Stimulated activated memory B cell treated with anti-CD40 and anti-IgM and Interleukin-4, amounts not matched to agents 10 μg/mL and 1 μg/mL and 100 μg/mL, for 72 hours (primary cell): ENCODE measurements around the gene AUTS2.

Experiments
- ATAC-seq: fragments of 150-1000 bp; cut with Tn5 transposase; 2 replicates; pipeline ENCODE4 v1.10.0; 2021
- H3K27ac Mint-ChIP-seq: one replicate; pipeline ENCODE4 v1.8.0; 2022; ENCODE audit warnings: mild to moderate bottlenecking, mixed read lengths
- H3K27me3 Mint-ChIP-seq: one replicate; pipeline ENCODE4 v1.8.0; 2022; ENCODE audit warnings: mixed read lengths
- H3K36me3 Mint-ChIP-seq: one replicate; pipeline ENCODE4 v1.8.0; 2022; ENCODE audit warnings: mixed read lengths
- H3K4me1 Mint-ChIP-seq: one replicate; pipeline ENCODE4 v1.8.0; 2022; ENCODE audit warnings: mixed read lengths
- H3K4me3 Mint-ChIP-seq: one replicate; pipeline ENCODE4 v1.8.0; 2022; ENCODE audit warnings: mild to moderate bottlenecking, moderate library complexity, mixed read lengths
- H3K9me3 Mint-ChIP-seq: one replicate; pipeline ENCODE4 v1.8.0; 2022; ENCODE audit warnings: mixed read lengths

The AUTS2 gene

DNA sequence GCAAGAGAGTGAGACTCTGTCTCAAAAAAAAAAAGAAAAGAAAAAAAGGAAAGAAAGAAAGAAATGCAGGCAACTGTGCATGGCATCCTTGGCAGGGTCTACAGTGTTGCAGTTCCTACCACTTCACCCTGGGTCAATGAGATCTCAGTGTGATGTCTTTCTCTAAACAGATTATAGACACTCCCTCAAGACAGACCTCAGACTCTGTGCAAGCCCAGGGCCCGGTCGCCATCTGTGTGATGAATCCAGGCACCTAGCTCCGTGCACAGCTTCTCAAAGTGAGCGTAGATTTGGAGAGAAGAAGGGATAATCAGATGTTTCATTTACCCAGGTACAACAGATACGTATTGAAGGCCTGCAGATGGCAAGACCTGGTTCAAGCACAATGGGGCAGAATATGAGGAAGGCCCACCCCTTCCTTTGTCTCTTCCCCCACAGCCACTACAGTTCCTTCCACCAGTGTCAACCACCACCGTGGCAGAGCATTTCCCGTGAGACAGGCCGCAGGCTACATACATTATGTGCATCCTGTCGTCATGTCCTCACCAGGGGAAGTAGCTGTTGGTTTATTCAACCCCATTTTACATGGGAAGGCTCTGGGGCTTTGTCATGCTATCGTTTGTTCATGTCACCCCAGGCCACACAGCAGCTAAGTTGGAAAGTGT is 1062.0 kb downstream of the AUTS2 start:
- Mint-ChIP-seq H3K27me3 (no peaks in the 10 kb centered on the region), H3K27ac (no peak overlapping the region), H3K9me3 (no peaks in the 10 kb centered on the region), H3K4me1 (no peaks in the 10 kb centered on the region), H3K4me3 (no peak overlapping the region), H3K36me3 (peaks cover 19% of the 10 kb centered on the region)
- no peak for ATAC-seq

DNA sequence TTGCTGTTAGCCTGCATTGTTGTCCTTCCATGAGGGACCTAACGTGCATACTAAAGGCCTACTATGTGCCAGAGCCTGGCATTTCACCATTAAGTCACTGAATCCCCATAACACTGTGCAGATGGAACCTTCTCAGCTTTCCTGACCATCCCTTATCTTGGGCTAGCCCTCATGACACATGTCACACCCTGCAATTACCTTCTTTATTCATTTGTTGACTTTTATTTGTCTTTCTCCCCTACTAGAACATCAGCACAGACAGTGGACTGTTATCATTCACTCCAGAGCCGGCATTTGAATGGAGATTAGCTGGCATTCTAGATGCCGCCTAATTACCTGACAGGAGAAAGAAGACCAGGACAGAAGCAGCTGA is 1062.5 kb downstream of the AUTS2 start:
- Mint-ChIP-seq H3K36me3 (peaks cover 19% of the 10 kb centered on the region), H3K4me3 (no peak overlapping the region), H3K27me3 (no peaks in the 10 kb centered on the region), H3K9me3 (no peaks in the 10 kb centered on the region), H3K27ac (no peak overlapping the region), H3K4me1 (no peaks in the 10 kb centered on the region)
- ATAC-seq = peak; percentile 16

DNA sequence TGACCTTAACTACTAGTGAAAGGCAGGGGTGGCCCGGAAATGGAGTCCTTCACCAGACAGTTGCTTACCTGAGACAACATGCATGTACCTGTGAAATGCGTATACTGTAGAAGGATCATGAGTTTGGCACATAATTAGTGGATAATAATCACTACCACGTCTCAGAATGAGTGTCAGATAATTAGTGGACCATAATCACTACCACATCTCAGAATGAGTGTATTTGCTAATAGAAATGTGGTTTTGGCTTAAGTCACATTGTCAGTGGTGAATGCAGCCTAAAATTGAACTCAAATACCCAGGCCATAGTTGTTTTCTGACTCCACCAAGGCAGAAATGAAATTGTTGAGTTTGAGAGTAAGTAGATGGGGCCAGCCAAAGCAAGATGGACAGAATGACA is 1065.4 kb downstream of the AUTS2 start:
- ATAC-seq = no peak
- H3K4me3 Mint-ChIP-seq = no peak overlapping the region
- H3K4me1 Mint-ChIP-seq = no peaks in the 10 kb centered on the region
- H3K27me3 Mint-ChIP-seq = no peaks in the 10 kb centered on the region
- no peaks in the 10 kb centered on the region for H3K9me3 Mint-ChIP-seq
- H3K36me3 Mint-ChIP-seq = peaks cover 19% of the 10 kb centered on the region
- no peak overlapping the region for H3K27ac Mint-ChIP-seq

DNA sequence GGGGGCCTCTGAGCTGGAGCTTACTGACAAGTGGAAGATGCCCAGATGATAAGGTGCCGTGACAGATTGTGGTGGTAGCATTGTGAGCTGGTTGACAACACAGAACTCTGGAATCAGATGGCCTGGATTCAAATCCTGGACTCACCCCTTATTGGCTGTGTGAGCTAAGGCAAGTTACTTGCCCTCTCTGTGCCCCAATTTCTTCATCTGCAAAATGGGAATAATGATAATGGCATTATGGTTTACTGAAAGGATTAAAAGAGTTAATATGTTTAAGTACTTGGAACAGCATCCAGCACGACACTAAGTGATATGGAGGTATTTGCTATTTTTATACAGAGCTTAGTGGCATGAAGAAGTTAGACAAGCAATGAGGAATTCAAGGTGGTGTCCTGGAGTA is 1067.7 kb downstream of the AUTS2 start:
- H3K27ac Mint-ChIP-seq = no peak overlapping the region
- H3K4me3 Mint-ChIP-seq = no peak overlapping the region
- no peaks in the 10 kb centered on the region for H3K9me3 Mint-ChIP-seq

DNA sequence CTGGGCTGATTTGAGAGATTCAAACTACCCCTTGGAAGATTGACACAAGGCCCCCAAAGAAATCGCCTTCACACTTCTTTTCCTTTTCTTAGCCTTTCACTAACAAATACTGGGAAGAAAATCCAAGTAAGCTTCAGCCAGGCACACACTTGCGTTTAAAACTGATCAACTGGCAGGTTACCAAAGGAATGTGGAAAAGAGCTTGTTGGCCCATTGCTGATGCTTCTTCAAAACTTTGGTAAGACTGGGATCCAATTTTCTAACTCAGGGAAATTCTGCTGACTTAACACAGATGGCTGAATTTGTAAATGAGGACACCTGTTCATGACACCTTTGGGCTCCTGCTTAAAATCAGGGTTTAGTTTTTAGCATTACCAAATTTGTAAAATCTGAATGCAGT is 1069.1 kb downstream of the AUTS2 start:
- ATAC-seq = no peak
- Mint-ChIP-seq H3K36me3 (peaks cover 6% of the 10 kb centered on the region), H3K4me1 (no peaks in the 10 kb centered on the region), H3K9me3 (no peaks in the 10 kb centered on the region), H3K27ac (no peak overlapping the region), H3K27me3 (no peaks in the 10 kb centered on the region), H3K4me3 (no peak overlapping the region)

More for the DNA sequence above, 1067.7 kb downstream of the AUTS2 start:
- no peaks in the 10 kb centered on the region for H3K27me3 Mint-ChIP-seq
- peaks cover 5% of the 10 kb centered on the region for H3K36me3 Mint-ChIP-seq
- H3K4me1 Mint-ChIP-seq = no peaks in the 10 kb centered on the region
- ATAC-seq = no peak

DNA sequence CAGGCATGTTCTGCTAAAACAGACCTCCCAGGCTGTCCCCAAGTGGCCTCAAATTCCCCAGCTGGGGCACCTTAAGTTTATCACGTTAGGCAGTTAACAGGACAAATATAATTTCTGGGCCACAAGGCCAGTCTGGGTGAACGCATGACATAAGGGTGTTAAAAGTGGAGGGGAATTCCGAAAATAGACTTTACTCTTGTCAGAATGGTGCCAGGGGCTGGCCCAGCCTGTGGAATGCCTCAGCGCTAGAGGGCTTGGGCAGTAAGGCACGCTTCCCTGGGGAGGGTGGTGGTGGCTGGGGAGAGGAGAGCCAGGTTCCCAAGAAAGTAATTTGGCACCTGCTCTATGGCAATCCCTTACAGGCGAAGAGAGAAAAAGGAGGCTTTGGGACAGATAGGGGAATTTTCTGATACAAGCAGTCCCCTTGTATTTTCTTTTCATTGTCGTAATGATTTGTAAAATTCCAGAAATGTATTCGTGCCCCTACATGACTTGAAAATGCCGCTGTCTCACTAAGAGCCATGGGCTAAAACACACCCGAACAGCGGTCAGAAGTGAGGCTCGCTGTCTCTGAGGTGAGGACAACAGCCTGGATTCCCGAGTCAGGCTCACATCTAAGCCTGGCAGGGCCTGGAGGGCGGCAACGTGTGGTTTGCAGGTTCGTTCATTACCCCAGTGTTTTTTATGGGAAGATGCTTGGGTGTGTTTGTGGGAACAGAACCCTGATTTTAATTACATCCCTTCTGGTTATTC is 1070.5 kb downstream of the AUTS2 start:
- H3K9me3 Mint-ChIP-seq = no peaks in the 10 kb centered on the region
- no peak overlapping the region for H3K4me3 Mint-ChIP-seq
- peaks cover 6% of the 10 kb centered on the region for H3K36me3 Mint-ChIP-seq
- ATAC-seq = no peak
- H3K27me3 Mint-ChIP-seq = no peaks in the 10 kb centered on the region
- no peak overlapping the region for H3K27ac Mint-ChIP-seq
- H3K4me1 Mint-ChIP-seq = no peaks in the 10 kb centered on the region

DNA sequence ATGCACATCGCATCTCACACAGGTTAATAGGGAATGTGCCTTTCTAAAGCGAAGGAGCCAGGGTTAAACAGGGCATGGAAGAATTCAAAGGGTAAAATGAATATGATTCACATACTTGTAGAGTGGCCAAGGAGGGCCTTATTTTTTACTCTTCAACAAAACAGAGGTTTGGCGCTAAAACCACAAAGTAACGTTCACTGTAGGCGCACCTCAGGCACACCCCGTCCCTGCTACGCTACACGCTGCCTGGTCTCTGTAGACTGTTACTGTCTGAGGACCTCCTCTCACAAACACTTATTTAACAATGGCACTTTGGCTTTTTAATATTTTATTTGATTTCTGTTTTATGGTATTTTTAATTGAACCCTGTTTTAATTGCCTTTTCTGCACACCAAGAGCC is 1071.6 kb downstream of the AUTS2 start:
- no peak for ATAC-seq
- no peak overlapping the region for H3K27ac Mint-ChIP-seq
- no peaks in the 10 kb centered on the region for H3K27me3 Mint-ChIP-seq

DNA sequence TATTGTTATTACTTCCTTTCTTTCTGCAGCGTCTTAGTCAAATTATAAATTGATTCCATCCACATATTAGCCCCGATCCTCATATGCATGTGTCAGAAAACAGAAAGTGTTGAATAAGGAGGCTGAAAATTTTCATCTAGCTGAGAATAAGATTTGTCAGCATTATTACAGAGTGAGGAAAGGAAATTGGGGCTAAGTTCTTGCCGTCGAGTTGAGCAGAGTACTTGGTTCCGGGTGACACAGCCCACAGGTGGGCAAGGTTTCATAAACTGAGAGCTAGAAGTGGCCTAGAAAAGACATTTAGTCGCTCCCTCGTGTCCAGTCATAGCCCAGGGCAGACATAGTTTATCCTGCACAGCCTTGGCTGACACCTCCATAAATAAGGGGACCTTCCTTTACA is 1072.0 kb downstream of the AUTS2 start:
- peaks cover 6% of the 10 kb centered on the region for H3K36me3 Mint-ChIP-seq
- H3K27me3 Mint-ChIP-seq = no peaks in the 10 kb centered on the region
- no peak overlapping the region for H3K27ac Mint-ChIP-seq
- no peak overlapping the region for H3K4me3 Mint-ChIP-seq
- H3K9me3 Mint-ChIP-seq = no peaks in the 10 kb centered on the region
- no peaks in the 10 kb centered on the region for H3K4me1 Mint-ChIP-seq
- ATAC-seq = no peak

More for the DNA sequence above, 1071.6 kb downstream of the AUTS2 start:
- Mint-ChIP-seq H3K9me3 (no peaks in the 10 kb centered on the region), H3K4me1 (no peaks in the 10 kb centered on the region), H3K4me3 (no peak overlapping the region), H3K36me3 (peaks cover 6% of the 10 kb centered on the region)

DNA sequence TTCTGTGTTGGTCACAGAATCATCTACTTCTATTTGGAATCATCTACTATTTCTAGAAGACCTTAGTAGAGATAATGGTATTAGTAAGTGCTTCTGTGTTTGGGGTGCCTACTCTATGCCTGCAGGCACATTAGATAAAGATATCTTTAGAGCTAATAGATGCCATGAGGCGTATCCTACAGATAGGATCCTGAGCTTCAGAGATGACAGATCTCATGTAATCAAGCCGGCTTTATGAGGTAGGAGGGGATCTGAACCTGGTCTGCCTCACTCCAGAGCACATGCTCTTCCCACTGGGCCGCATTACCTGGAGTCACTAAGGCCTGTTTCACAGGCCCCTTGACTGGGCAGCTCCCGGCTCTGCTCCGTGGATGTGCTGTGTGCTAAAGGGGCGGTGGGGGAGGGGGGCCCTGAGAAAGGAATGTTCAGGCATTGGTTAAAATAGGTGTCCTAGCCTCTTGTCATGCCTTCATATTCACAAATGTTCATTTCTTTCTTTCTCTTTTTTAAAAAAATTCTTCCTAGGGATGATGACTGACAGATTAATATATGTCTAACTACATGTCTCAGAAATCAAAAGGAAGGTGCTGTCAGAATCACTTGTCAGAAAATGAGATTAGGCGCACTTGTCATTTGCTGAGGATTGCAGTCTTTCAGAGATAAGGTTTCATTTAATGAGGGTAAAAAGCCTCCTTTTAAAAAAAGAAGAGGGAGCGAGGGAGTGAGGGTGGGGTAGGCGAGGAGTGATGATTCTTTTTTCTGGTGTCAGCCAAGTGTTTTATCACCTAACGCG is 1075.7 kb downstream of the AUTS2 start:
- no peaks in the 10 kb centered on the region for H3K27me3 Mint-ChIP-seq
- peaks cover 4% of the 10 kb centered on the region for H3K4me1 Mint-ChIP-seq
- H3K4me3 Mint-ChIP-seq = no peak overlapping the region
- no peaks in the 10 kb centered on the region for H3K9me3 Mint-ChIP-seq
- H3K27ac Mint-ChIP-seq = no peak overlapping the region
- H3K36me3 Mint-ChIP-seq = peaks cover 13% of the 10 kb centered on the region
- no peak for ATAC-seq

DNA sequence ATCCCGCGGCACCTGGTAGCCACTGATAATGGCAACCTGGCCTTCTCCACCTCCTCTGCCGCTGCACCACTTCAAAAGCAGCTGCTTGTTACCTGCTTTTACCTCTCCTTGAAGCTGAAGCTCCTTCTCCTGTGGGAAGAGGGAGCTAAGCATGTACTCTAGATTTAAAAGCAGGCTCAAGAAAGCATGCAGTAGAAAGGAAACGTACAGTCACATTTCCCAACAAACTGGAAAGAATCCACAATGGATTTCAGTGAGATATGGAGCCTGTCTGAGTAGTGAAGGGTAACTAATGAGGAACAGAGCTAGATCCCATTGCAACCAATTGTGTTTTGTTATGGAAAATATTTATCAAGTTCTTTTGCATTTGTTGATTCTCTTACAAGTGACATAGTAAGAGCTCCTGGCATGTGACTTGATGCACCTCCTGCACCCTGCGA is 1076.3 kb downstream of the AUTS2 start:
- Mint-ChIP-seq H3K27ac (no peak overlapping the region), H3K36me3 (peaks cover 13% of the 10 kb centered on the region), H3K4me1 (peaks cover 10% of the 10 kb centered on the region), H3K9me3 (no peaks in the 10 kb centered on the region), H3K4me3 (no peak overlapping the region), H3K27me3 (no peaks in the 10 kb centered on the region)
- no peak for ATAC-seq

DNA sequence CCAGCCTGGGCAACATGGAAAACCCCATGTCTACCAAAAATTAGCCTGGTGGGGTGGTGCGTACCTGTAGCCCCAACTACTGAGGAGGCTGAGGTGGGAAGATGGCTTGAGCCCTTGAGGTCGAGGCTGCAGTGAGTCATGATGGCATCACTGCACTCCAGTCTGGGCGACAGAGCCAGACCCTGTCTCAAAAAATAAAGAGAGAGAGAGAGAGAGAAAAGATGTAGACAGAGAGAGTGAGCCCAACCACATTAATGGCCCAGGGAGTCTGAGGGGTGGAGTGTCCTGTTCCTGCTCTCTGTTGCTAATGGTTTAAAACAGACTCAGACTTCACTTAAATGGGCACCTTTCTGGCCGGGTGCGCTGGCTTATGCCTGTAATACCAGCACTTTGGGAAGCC is 1078.0 kb downstream of the AUTS2 start:
- no peaks in the 10 kb centered on the region for H3K9me3 Mint-ChIP-seq
- peaks cover 14% of the 10 kb centered on the region for H3K4me1 Mint-ChIP-seq
- no peak for ATAC-seq

DNA sequence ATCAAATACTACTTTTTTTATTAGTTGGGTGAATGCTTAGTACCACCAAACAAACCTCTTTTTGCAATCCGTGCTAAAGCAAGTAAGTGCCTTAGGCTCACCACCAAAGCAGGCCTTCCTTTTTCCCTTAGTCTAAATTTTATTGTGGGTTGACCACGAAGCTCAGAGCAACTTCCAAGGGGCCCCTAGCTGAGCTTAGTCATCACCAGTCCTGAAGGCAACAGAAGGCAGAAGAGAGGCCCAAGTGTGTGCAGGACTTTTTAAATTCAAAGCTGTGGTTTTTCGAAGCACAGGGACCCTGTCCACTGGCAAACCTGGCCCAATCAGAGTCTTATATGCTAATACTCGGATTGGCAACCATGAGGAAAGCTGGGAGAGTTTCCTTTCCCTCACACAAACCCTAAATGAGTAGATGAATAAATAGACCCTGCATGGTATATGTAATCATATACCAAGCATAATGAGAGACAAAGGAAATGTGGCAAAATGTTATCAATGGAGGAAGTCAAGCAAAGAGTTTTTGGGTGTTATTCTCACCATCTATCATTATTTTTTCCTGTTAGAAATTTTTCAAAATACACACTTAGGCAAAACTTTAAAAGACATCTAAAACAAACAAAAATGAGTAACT is 1080.5 kb downstream of the AUTS2 start:
- Mint-ChIP-seq H3K9me3 (no peaks in the 10 kb centered on the region), H3K4me1 (peaks cover 28% of the 10 kb centered on the region), H3K4me3 (no peak overlapping the region), H3K27me3 (no peaks in the 10 kb centered on the region), H3K36me3 (peaks cover 7% of the 10 kb centered on the region), H3K27ac (no peak overlapping the region)
- ATAC-seq = no peak

More for the DNA sequence above, 1078.0 kb downstream of the AUTS2 start:
- H3K36me3 Mint-ChIP-seq = peaks cover 13% of the 10 kb centered on the region
- no peak overlapping the region for H3K27ac Mint-ChIP-seq
- no peak overlapping the region for H3K4me3 Mint-ChIP-seq
- no peaks in the 10 kb centered on the region for H3K27me3 Mint-ChIP-seq

DNA sequence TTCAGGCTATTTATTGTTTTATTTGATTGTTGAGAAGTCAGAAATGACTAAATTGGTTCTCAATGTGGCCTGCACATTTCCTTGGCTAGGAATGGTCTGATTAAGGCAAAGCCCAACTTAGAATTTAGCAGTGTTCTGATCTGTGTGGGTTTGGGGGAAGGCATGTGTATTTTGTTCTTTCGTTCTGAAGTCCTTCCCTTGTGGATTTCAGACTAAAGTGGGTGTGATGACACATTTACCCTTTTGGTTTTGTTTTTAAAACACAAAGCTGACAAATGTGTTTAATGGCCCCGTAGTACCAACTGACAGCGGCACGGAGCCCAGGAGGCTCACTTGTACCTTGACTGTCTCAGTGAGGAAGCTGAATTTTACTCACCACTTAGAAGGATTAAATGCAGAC is 1081.4 kb downstream of the AUTS2 start:
- Mint-ChIP-seq H3K9me3 (peaks cover 4% of the 10 kb centered on the region), H3K27ac (no peak overlapping the region), H3K36me3 (peaks cover 13% of the 10 kb centered on the region), H3K4me3 (no peak overlapping the region), H3K27me3 (no peaks in the 10 kb centered on the region), H3K4me1 (peaks cover 28% of the 10 kb centered on the region)
- no peak for ATAC-seq

DNA sequence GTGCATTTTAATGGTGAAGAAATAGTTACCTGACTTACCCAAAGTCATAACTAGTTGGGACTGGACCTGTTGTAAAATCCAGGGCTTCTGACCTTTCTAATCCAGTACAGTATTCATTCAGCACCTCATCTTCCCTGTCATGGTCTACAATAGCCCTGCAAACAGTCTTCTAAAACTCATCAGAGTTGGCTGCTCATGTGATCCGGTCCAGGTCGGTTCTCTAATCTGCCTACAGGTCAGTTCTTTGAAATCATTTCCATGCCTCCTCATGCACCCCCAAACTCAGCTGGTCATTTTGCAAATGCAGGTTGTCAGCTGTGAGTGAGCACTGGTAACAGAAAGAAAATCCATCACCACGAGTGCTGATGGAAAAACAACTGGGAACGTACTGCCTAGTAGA is 1082.0 kb downstream of the AUTS2 start:
- Mint-ChIP-seq H3K4me1 (peaks cover 28% of the 10 kb centered on the region), H3K36me3 (peaks cover 14% of the 10 kb centered on the region), H3K27me3 (no peaks in the 10 kb centered on the region), H3K4me3 (no peak overlapping the region), H3K27ac (no peak overlapping the region), H3K9me3 (peaks cover 4% of the 10 kb centered on the region)
- no peak for ATAC-seq

DNA sequence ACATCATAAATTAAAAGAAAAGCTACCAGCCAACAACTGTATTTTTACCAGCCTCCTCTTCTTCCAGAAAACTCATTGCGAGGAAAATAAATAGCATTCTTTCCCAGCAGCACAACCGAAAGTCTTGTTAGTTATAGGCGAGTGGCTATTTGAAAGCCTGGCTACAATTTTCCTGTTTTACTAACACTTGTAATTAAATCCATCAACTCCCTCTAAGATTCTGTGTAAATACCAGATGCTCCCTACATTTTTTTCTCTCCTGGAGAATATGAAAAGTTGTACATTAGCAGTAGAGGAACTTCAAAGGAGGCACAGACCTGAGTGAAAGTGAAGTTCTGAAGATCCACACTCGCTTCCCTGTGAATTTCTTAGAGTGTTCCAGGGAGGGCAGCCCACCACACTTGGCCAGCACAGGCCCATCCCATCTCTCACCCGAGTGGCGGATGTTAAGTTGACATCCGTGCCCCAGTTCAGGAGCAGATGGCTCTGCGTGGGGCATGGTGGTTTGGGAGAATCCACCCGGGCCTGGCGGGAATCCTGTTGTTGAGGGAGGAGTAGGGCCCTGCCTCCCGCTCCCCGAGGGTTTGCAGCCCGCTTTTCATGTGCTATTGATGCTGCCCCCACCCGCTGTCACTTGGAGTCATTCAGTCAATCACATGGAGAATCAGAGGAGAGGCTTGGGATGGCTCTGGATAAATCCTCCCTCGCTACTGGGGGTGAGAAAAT is 1082.6 kb downstream of the AUTS2 start:
- ATAC-seq = no peak
- no peaks in the 10 kb centered on the region for H3K27me3 Mint-ChIP-seq
- H3K27ac Mint-ChIP-seq = no peak overlapping the region
- H3K9me3 Mint-ChIP-seq = peaks cover 4% of the 10 kb centered on the region
- H3K4me1 Mint-ChIP-seq = peaks cover 28% of the 10 kb centered on the region
- H3K4me3 Mint-ChIP-seq = no peak overlapping the region
- peaks cover 14% of the 10 kb centered on the region for H3K36me3 Mint-ChIP-seq
